HL-60 (cell line): Measurements from ENCODE around the gene NAXE.
"Not testable (repeated sequence)": the region's sequence is repeated elsewhere in the genome, so short reads cannot be mapped to it uniquely, and the experiment has no call there.

Source experiments
- DNase-seq, 2 experiments: peaks; one replicate each; pipeline ENCODE4 v3.0.0-alpha.2; 2010 to 2020; ENCODE audit warnings: low read depth in 1 of 2, low spot score in 1 of 2
- H3K27ac ChIP-seq: fragments of 250-450 bp; sonication (Bioruptor Pico); replicated peaks from 2 replicates; pipeline ENCODE4 v1.5.1; 2020; ENCODE audit warnings: mild to moderate bottlenecking, moderate library complexity
- H3K27me3 ChIP-seq: fragments of 250-450 bp; sonication (Bioruptor Pico); 2 replicates; pipeline ENCODE4 v1.5.1; 2021; ENCODE audit warnings: mild to moderate bottlenecking, moderate library complexity; ENCODE audit not compliant: insufficient read depth, poor library complexity, severe bottlenecking
- H3K4me3 ChIP-seq: replicated peaks from 2 replicates; pipeline ENCODE4 v1.5.1; 2011; ENCODE audit warnings: mild to moderate bottlenecking, control low read depth, low read length; ENCODE audit not compliant: insufficient read depth
- CTCF ChIP-seq: IDR thresholded peaks from one replicate; pipeline ENCODE4 v1.5.1; 2011; ENCODE audit warnings: low read length, control low read depth, inconsistent platforms; ENCODE audit not compliant: insufficient read depth
- GABPA ChIP-seq: IDR thresholded peaks from 2 replicates; pipeline ENCODE4 v1.6.1; 2012; ENCODE audit warnings: low read depth
- POLR2AphosphoS5 ChIP-seq: IDR thresholded peaks from 2 replicates; pipeline ENCODE4 v1.6.1; 2012; ENCODE audit warnings: low read depth
- SPI1 ChIP-seq: IDR thresholded peaks from 2 replicates; pipeline ENCODE4 v1.6.1; 2012; ENCODE audit warnings: low read depth, mild to moderate bottlenecking, borderline replicate concordance
- TF ChIP-seq, protein P1 (sequence below): IDR thresholded peaks from 2 replicates; pipeline ENCODE4 v1.6.1; 2012; ENCODE audit warnings: low read depth; ENCODE audit not compliant: insufficient replicate concordance

Gene NAXE

GRCh38 chr1:156629823-156630449 lies 38.4 kb downstream of the NAXE start:
- Histone ChIP-seq H3K27ac (no peak overlapping the region), H3K4me3 (no peak overlapping the region), H3K27me3 (peaks cover 35% of the 10 kb centered on the region)
- DNase-seq = no peak
- no peak for TF ChIP-seq POLR2AphosphoS5
- TF ChIP-seq, protein P1, sequence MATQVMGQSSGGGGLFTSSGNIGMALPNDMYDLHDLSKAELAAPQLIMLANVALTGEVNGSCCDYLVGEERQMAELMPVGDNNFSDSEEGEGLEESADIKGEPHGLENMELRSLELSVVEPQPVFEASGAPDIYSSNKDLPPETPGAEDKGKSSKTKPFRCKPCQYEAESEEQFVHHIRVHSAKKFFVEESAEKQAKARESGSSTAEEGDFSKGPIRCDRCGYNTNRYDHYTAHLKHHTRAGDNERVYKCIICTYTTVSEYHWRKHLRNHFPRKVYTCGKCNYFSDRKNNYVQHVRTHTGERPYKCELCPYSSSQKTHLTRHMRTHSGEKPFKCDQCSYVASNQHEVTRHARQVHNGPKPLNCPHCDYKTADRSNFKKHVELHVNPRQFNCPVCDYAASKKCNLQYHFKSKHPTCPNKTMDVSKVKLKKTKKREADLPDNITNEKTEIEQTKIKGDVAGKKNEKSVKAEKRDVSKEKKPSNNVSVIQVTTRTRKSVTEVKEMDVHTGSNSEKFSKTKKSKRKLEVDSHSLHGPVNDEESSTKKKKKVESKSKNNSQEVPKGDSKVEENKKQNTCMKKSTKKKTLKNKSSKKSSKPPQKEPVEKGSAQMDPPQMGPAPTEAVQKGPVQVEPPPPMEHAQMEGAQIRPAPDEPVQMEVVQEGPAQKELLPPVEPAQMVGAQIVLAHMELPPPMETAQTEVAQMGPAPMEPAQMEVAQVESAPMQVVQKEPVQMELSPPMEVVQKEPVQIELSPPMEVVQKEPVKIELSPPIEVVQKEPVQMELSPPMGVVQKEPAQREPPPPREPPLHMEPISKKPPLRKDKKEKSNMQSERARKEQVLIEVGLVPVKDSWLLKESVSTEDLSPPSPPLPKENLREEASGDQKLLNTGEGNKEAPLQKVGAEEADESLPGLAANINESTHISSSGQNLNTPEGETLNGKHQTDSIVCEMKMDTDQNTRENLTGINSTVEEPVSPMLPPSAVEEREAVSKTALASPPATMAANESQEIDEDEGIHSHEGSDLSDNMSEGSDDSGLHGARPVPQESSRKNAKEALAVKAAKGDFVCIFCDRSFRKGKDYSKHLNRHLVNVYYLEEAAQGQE = no peak

GRCh38 chr1:156631152-156631551 lies 39.6 kb downstream of the NAXE start:
- DNase-seq, H3K27ac ChIP-seq, H3K4me3 ChIP-seq: not testable (repeated sequence)
- H3K27me3 ChIP-seq = peaks cover 31% of the 10 kb centered on the region

GRCh38 chr1:156632355-156632754 lies 40.8 kb downstream of the NAXE start:
- no peak for DNase-seq
- H3K27ac ChIP-seq = no peak overlapping the region
- peaks cover 26% of the 10 kb centered on the region for H3K27me3 ChIP-seq
- H3K4me3 ChIP-seq = no peak overlapping the region
- TF ChIP-seq POLR2AphosphoS5 = no peak
- TF ChIP-seq GABPA = no peak
- TF ChIP-seq SPI1 = no peak
- TF ChIP-seq CTCF = no peak
- TF ChIP-seq, protein P1 = no peak

DNA sequence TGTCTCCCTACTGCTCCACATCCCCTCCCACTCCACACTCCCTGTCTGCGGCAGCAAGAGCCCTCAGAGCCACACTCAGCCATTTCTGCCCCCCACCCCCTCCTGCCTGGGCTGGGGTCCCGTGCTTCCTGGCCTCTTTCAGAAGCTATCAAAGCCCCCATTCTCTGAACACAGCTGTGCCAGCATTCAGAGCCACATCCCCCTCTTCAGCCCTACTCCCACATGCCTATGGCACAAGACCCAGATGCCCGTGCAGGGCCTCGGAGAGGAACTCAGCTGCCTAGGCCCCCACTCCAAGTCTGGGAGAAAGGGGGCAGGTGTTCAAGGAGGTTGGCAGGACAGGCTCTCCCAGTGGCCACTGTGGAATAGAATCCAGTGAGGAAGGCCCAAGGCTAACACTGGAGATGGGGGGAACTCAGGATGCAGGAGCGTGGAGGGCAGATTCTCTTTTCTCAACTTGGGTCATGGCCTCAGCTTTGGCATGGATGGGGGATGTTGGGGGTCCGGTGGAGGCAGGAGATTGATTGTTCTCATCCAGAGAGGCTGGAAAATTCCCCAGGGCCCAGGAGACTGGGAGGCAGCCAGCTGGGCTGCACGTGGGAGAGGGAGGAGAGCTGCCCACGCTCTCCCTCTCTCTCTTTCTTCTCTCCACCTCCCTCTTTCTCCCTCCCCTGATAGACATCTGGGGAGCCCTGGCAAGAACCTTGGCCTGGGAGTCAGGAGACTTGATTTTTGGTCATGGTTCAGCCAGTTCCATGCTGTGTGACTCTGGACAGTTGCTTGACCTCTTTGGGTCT lies 46.8 kb downstream of the NAXE start:
- Histone ChIP-seq H3K4me3 (no peak overlapping the region), H3K27ac (no peak overlapping the region), H3K27me3 (peaks cover 46% of the 10 kb centered on the region)
- DNase-seq = no peak
- TF ChIP-seq GABPA = no peak
- TF ChIP-seq, protein P1 = no peak
